ENCODE measurements around the gene VRK2.

Gene VRK2

GRCh38 chr2:58046585-58047372 is at the start of gene VRK2:
TSS of gene VRK2 (plus strand) at chr2:58046806. CDS start at chr2:58048832, 2,026 bp downstream.
- DNase-seq = peak; percentile 92

- DNase-seq = peak; percentile 1
Observed at GRCh38 chr2:58006256-58006951, 40.2 kb upstream of the VRK2 start.

GRCh38 chr2:58006952-58007284 is 39.7 kb upstream of the VRK2 start:
- no peak for DNase-seq

- no peak for DNase-seq
Observed at GRCh38 chr2:58010599-58010998, 36.0 kb upstream of the VRK2 start.

- no peak for DNase-seq
Observed at GRCh38 chr2:58019229-58019628, 27.4 kb upstream of the VRK2 start.

- no peak for DNase-seq
Observed at GRCh38 chr2:58025150-58025933, 21.3 kb upstream of the VRK2 start.

- no peak for DNase-seq
Observed at GRCh38 chr2:58027029-58027428, 19.6 kb upstream of the VRK2 start.

- no peak for DNase-seq
Observed at GRCh38 chr2:58030771-58031170, 15.8 kb upstream of the VRK2 start.

GRCh38 chr2:58032016-58032763 is 14.4 kb upstream of the VRK2 start:
- DNase-seq = peak; percentile 48

- DNase-seq = no peak
Observed at GRCh38 chr2:58032764-58033080, 13.9 kb upstream of the VRK2 start.

GRCh38 chr2:58033530-58033929 is 13.1 kb upstream of the VRK2 start:
- no peak for DNase-seq

- no peak for DNase-seq
Observed at GRCh38 chr2:58035352-58035751, 11.3 kb upstream of the VRK2 start.

- DNase-seq = peak; percentile 85
Observed at GRCh38 chr2:58039170-58039611, 7.4 kb upstream of the VRK2 start.

GRCh38 chr2:58042486-58042970 is 4.1 kb upstream of the VRK2 start:
- DNase-seq = peak; percentile 14

GRCh38 chr2:58044145-58044544 is 2.5 kb upstream of the VRK2 start:
- no peak for DNase-seq

- no peak for DNase-seq
Observed at GRCh38 chr2:58045580-58046334, 849 bp upstream of the VRK2 start.

- no peak for DNase-seq
Observed at GRCh38 chr2:58046335-58046584, 346 bp upstream of the VRK2 start.

GRCh38 chr2:58047373-58047935 is 848 bp downstream of the VRK2 start:
- DNase-seq = no peak

- DNase-seq = no peak
Observed at GRCh38 chr2:58047961-58048360, 1.4 kb downstream of the VRK2 start.

- DNase-seq = no peak
Observed at GRCh38 chr2:58051445-58051844, 4.8 kb downstream of the VRK2 start.

GRCh38 chr2:58052978-58053377 is 6.4 kb downstream of the VRK2 start:
- no peak for DNase-seq

- DNase-seq = peak; percentile 79
Observed at GRCh38 chr2:58054264-58054663, 7.7 kb downstream of the VRK2 start.
